Measurements from ENCODE around the gene PALM. TPM values are rescaled to one million over a fixed set of nuclear protein-coding genes. Genes with fewer than 3 reads are reported as not detected.

PALM gene
- total RNA-seq, 1 experiment from 2014 or later = 18.5 TPM

- Histone ChIP-seq H3K18ac (ENCODE audit: insufficient read length, low read depth, low read length) (no peak overlapping the region), H3K79me2 (ENCODE audit: insufficient read depth, low read length) (no peaks in the 10 kb centered on the region), H4K91ac (ENCODE audit: insufficient read length, low read depth, low read length) (no peak overlapping the region), H3K9me3 (ENCODE audit: control insufficient read depth, low read depth, low read length) (no peaks in the 10 kb centered on the region), H3K4ac (ENCODE audit: low read depth, low read length) (no peak overlapping the region), H2BK12ac (ENCODE audit: insufficient read length, low read depth, low read length) (no peak overlapping the region), H3K4me2 (ENCODE audit: insufficient read depth, insufficient read length, low read length) (no peak overlapping the region), H2AK5ac (ENCODE audit: insufficient read length, low read length) (no peak overlapping the region), H3K4me1 (ENCODE audit: insufficient read depth, low read length) (no peaks in the 10 kb centered on the region), H3K23ac (ENCODE audit: insufficient read length, low read depth, low read length) (no peak overlapping the region), H4K8ac (replicated peaks; ENCODE audit: insufficient read length, low read depth, low read length) (no peak overlapping the region), H2BK5ac (ENCODE audit: insufficient read length, low read length) (no peak overlapping the region), H3K79me1 (ENCODE audit: insufficient read depth, low read depth, low read length, poor library complexity, severe bottlenecking) (no peaks in the 10 kb centered on the region), H3K23me2 (ENCODE audit: insufficient read length, low read depth, low read length, poor library complexity, severe bottlenecking) (no peaks in the 10 kb centered on the region), H2AFZ (ENCODE audit: low read length) (no peak overlapping the region), H2BK15ac (ENCODE audit: low read depth, low read length) (no peak overlapping the region), H3T11ph (ENCODE audit: low read length) (no peak overlapping the region), H3K56ac (ENCODE audit: insufficient read length, low read depth, low read length) (no peak overlapping the region), H2BK120ac (ENCODE audit: low read depth, low read length, poor library complexity, severe bottlenecking) (no peak overlapping the region), H4K20me1 (ENCODE audit: control insufficient read depth, insufficient read depth, insufficient read length) (no peaks in the 10 kb centered on the region), H3K27ac (ENCODE audit: insufficient read length, low read depth, low read length) (no peak overlapping the region), H3K14ac (ENCODE audit: insufficient read depth, low read length) (no peak overlapping the region), H3K27me3 (ENCODE audit: insufficient read depth, low read length) (no peaks in the 10 kb centered on the region), H2BK20ac (ENCODE audit: low read depth, low read length, poor library complexity, severe bottlenecking) (no peak overlapping the region), H3K9ac (ENCODE audit: extremely low read depth, insufficient read length, low read length) (no peak overlapping the region), H4K5ac (ENCODE audit: insufficient read length, low read depth, low read length) (no peak overlapping the region)
- Mint-ChIP-seq H3K4me3 (no peak overlapping the region), H3K9me3 (peaks cover 2 to 5% of the 10 kb centered on the region in 2 experiments; a peak in 3 of 5 replicates), H3K27ac (no peak overlapping the region), H3K27me3 (ENCODE audit: low read depth) (peaks cover 4% of the 10 kb centered on the region; the same call in 1 of the 2 replicates), H3K36me3 (ENCODE audit: insufficient read depth in 1 of 3, low read depth in 3 of 3) (no peaks in the 10 kb centered on the region), H3K4me1 (0 out of 4 replicates have a peak, but pooled peaks cover 0 to 8% of the 10 kb centered on the region in 2 experiments)
- WGBS (ENCODE audit: extremely low coverage, insufficient read length, low lambda C conversion rate) = no CpG with 5 or more reads among the region's 30 CpGs
- peak; percentile 31 for DNase-seq
- no peak for TF ChIP-seq CTCF (conservative IDR thresholded peaks at IDR 0.05)
These were observed 43.0 kb downstream of the PALM start for GRCh38 chr19:751501-752341.
